HG02763 (cell line): ENCODE data around the gene CNOT6L.
"Not testable (repeated sequence)": the region's sequence is repeated elsewhere in the genome, so short reads cannot be mapped to it uniquely, and the experiment has no call there.

Experiments used
- ATAC-seq: cut with Tn5 transposase; IDR thresholded peaks from one replicate; pipeline ENCODE4 v1.9.1; 2021; ENCODE audit warnings: mild to moderate bottlenecking, moderate library complexity; ENCODE audit not compliant: unreplicated experiment

CNOT6L gene

DNA sequence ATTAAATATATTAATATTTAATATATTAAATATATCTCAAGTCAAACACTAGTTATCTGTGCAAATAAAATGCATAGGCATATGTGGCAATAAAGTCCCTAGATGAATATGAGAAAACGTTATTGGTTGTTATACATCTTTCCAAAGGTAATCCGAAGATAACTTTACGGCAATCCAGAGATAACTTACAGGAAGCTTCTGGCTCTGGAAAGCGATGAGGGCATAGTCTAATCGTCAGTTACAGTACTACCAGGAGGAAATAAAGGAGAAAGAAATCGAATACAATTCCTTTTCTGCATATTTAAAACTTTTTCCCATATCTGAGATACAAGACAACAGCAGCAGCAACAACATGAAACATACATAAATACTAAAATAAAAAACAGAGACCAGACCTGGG, 35.3 kb downstream of the CNOT6L start:
- no peak for ATAC-seq

DNA sequence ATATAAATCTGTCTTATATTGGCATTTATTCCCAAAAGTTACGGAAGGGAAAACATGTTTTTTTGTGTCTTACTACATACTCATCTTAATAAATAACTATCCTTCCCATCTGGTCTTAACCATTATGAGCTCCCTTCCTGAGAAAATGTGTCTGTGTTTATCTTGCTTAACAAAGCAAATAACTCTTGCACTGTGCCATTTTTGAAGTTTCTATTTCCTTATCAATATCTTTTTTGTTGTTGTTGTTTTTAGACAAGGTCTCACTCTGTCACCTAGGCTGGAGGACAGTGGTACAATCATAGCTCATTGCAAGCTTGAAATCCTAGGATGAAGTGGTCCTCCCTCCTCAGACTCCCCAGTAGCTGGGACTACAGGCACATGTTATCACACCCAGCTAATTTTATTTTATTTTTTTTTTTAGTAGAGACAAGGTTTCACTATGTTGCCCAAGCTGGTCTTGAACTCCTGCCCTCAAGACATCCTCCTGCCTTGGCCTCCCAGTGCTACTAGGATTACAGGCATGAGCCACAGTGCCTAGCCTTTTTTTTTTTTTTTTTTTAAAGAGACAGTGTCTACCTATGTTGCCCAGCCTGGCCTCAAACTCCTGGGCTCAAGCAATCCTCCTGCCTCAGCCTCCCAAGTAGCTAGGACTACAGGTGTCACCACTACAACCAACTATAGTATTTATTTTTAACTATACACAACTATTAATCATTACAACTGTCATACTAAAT, 36.9 kb downstream of the CNOT6L start:
- no peak for ATAC-seq

DNA sequence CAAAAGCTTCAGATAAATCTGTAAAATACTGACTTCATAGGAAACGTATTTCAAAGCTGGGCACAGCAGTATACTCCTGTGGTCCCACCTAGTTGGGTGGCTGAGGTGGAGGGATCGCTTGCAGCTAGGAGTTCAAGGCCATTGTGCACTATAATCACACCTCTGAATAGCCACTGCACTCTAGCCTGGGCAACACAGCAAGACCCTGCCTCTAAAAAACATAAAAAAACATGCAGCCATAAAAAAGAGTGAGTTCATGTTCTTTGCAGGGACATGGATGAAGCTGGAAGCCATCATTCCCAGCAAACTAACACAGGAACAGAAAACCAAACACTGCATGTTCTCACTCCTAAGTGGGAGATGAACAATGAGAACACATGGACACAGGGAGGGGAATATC, 38.4 kb downstream of the CNOT6L start:
- ATAC-seq, result not testable (repeated sequence)

DNA sequence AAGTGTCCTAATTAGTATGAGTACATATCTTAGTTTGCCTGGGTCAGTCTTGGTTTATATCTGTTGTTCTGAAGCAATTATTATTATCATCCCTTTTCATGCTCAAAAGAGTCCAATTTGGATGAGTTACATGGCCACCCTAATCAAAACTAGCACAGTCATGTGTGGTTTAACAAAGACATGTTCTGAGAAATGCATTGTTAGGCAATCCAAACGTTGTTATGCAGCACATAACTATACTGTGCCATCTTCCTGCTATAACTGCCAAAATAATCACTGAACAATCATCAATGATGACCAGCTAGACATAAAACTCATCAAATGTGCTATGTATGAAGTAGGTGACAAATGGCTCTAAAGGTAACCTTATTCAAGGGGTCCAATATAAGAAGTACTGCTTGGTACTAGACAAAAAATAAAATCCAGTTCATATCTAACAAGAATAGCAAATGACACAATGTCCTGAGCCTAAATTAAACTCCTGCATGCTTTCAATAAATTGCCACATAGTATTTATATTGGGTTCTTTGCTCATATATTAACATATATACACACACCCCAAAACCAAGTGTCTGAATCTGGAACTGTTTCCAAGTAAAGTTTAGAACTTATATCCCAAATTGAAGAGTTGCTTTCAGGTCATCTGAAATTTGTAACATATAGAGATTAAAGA, 41.9 kb downstream of the CNOT6L start:
- ATAC-seq, result no peak

DNA sequence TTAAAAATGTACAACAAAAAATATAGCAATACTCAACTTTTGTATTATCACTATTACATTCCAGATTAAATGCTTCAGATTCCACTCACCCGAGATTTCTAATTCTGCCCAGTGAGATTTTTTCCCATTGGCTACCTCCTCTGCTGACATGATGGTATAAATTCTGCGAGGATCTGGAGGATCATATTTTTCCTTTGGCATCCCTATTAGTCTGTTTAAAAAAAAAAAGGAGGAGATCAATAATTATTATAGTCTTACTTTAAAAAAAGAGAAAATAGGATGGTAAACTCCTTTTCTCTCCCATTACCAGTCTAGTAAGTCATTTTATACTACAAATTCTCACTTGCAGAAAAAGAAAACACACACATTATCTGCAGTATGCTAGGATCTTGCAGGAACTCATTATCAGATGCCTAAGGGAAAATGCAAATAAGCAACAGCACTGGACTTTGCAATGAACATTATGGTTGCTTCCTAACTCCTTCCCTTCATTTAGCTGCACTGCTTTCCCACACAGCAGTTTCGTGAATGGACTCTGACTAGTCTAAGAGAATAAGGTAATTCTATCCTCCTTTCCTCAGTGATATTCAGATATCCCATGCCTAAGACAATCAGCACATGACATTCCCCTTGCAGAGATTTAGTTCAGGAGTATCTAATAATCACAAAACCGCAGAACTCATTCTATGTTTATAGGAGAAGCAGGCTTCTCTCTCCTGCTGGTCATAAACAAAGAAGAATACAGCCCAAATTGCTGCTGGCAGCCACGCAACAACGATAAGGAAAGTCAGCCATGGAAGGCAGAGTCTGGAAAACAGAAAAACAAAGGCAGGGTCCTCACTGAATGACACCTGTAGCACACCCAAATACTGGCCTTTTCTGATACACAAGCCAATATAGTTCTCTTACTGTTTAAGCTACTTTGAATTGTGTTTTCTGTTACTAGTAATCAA, 42.7 kb downstream of the CNOT6L start:
- no peak for ATAC-seq

DNA sequence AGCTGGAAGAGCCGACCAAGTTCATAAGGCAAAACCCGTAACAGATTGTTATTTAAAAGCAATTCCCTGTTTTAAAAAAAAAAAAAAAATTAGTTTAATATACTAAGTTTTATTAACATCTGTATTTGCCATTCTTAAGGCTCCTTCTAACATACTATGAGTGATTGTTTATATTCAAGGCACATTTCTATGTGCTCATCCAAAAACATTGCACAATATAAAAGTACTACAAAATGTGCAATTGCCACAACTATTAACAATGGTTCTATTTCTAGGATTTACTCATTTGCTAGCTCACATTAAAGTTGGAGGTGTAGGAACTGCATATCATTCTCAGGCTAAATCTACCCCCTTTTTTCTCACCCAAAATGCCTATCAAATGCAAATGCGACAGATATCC, 46.1 kb downstream of the CNOT6L start:
- ATAC-seq, result no peak

DNA sequence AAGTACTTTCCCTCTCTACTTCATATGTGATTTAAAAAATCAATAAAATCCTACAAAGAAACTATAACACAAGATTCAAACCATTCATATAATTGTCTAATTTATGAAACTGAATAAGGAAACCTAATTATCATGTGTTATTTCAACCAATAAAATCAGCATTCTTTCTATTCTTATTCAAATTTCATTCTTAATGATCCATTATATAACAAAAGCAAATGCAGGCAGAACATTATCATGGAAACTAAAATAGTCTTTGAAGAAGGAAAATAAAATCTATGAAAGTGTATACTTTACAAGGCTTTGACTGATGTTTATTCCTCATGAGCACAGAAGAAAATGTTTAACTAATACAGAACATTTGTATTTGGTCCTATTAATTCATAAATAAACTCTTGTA, 47.6 kb downstream of the CNOT6L start:
- no peak for ATAC-seq

DNA sequence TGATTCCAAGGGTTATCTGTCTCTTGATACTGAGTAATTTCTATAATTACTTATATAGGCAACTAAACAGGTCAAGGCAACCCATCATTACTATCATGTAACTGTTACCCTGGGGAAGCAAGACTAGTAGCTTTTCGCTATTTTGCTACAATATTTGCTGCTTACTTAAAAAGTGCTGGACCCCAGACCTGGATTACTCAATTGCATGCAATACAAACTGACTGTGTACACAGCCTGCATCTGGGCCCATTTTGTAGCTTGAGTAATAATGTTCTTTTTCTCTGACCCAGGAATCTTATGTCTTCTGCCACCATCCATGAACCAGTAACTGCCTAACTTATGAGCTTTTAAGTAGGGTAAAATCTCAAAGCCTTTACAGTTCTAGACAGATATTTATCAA, 53.4 kb downstream of the CNOT6L start:
- no peak for ATAC-seq

DNA sequence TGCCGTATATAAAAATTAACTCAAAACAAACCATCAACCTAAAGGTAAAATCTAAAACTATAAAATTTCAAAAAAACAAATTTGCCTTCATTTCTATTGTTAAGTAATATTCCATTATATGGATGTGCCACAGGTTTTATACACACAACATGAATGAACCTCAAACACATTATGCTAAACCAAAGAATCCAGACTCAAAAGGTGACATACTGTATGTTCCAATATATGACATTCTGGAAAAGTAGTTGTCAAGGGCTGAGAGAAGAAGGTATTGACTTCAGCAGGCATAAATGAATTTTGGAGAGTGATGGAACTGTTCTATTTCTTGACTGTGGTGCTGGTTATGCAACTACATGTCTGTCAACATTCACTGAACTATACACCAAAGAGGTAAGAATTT, 56.6 kb downstream of the CNOT6L start:
- no peak for ATAC-seq

DNA sequence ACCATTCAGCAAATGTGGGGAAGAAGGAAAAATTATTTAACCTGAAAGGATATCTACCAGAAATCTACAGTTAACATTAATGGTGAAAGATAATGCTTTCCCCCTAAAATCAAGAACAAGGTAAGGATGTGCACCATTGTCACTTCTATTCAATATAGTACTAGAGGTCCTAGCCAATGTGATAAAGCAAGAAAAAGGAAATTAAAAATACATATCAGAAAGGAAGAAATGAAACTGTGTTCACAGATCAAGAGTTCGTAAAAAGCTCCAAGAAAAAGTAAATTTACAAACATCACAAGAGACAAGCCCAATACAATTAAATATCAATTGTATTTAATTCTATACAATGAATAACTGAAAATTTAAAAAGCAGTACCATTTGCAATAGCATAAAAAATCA, 57.6 kb downstream of the CNOT6L start:
- no peak for ATAC-seq

DNA sequence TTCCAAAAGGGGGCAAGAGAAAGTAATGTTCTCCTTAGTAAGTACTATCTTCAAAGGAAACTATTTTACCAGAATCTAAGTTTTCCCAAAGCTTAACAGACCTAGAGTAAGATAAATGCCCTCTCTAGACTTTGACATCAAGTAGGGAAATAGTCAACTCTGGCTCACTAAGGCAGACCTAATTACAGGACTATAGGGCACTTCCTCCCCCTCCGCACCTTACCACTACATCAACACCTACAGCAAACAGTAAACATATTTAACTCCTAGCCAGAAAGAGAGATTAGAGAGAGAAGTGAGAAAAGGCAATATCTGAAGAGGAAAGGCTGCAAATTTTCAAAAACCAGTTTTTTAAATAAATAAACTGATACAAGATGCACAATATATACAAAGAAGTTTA, 60.4 kb downstream of the CNOT6L start:
- ATAC-seq, result no peak

DNA sequence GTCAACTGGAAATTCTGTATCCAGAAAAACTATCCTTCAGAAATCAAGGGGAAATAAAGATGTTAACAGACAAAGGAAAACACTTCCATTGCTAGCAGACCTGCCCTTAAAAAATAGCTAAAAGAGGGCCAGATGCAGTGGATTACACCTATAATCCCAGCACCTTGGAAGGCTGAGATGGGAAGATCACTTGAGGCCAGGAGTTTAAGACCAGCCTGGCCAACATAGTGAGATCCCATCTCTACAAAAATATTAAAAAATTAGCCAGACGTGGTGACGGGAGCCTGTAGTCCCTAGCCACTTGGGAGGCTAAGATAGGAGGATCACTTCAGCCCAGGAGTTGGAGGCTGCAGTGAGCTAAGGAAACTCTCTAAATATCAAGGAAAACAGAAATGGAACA, 67.4 kb downstream of the CNOT6L start:
- ATAC-seq, result no peak

DNA sequence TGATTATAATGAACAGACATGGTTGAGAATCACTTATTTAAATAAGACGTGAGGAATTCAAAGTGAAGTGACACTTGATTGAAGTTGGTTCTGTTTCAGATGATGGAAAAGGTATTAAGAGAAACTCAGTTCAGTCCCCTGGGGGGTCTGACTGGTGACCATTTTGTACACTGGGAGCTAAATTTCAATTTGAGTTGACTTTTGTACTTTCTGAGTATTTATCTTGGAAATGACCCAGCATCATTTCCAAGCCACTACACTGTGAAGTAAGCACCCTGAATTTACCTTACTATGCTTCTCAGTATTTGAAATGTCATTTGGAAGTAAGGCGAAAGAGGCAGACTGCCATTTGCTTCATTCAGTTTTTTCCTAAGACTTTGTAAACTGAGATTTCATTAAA, 73.4 kb downstream of the CNOT6L start:
- no peak for ATAC-seq

DNA sequence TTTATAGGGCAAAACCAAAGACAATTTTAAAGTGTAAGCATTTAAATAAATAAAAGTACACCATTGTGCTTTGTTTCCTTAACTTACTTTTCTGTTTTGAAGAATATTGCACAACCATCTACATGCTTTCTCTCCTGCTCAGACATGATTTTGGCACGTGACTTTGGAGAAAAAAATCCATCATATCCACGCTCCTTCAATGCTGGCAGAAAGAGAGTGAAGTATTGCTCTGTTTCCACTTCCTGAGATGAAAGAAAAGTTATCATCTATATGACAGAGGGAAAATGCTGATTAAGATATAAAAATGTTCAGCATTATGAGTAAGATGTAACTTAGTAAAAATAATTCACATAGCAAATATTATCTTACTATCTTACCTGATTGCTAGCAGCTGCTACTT, 77.1 kb downstream of the CNOT6L start:
- ATAC-seq, result no peak

DNA sequence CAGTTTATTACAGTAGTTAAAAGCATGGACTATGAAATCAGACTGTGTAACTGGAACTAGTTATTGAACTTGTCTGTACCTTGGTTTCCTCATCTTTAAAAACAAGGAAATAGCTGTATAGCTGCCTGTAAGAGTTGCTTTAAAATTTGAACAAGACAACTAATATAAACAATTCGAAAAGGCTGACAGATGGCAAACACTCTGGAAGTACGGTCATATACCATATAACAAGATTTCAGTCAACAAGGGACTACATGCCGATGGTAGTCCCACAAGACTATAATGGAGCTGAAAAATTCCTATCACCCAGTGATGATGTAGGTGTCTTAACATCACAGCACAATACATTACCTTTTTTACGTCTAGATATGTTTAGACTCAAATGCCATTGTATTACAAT, 78.7 kb downstream of the CNOT6L start:
- no peak for ATAC-seq

DNA sequence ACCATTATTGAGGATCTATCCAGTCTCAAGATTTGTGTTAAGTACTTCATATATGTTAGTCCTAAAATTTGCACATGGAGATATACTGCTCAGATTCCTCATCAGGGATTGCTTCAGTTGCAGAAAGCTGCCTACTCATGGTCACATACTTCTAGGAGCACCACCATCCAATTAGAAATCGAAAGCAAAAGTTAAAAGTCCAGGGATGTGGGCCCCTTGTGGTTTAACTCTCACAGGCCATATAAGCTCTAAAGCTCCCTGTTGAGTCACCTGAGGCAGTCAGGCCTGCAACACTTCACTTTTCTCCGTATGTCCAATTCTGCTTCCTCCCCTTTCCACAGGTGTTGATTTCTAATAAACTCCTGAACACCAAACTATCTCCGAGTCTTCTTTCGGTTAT, 84.2 kb downstream of the CNOT6L start:
- ATAC-seq, result peak; percentile 79

DNA sequence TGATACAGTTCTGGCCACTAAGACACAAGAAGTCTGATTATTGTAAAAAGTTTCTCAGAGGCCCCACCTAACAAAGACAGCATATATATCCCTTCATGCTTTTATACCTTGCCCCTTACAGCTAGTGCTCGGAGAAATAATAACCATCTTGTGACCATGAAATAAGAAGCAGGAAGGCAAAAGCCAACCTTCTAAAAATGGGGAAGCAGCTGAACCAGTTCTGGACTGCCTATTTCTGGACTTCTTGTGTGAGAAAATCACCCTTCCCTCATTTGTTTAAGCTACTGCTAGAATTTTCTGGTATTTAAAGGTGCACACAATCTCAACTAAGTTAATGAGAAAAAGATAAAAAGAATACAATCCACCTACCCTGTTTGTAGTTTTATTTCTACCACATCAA, 87.5 kb downstream of the CNOT6L start:
- no peak for ATAC-seq

DNA sequence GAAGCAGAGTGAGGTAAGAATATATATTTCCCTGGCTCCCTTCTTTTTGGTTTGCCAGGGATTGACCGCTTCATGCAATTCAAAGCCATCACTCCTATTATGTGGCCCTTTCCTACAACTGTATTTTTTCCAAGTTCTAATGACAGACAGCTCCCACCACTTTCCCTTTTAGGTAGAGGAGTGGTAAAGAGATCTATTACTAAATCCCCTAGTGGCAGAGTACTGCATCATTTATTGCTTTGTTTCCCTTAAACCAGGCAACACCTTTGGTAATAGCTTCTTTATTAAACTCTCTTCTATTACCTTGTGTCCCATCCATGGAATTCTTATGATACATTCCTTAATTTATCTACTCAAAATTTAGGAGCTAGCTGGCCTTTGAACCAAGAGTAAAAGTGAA, 90.7 kb downstream of the CNOT6L start:
- no peak for ATAC-seq

DNA sequence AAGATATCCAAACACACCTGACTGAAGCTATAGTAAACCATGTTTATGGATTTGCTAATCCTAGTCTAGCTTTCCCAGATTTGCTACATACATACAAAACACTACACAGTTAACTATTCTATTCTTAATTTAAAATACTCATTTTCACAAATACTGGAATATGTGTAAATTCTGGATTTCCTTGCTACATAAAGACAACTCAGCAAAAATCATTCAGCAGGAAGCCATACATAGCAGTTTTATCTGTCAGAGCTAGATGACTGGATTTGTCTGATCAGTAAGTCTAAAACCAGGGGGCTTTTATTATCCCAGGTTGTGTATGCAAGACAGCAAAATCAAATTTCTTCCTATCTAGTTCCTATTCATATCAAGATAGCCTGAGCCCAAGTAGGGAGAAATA, 98.1 kb downstream of the CNOT6L start:
- no peak for ATAC-seq

DNA sequence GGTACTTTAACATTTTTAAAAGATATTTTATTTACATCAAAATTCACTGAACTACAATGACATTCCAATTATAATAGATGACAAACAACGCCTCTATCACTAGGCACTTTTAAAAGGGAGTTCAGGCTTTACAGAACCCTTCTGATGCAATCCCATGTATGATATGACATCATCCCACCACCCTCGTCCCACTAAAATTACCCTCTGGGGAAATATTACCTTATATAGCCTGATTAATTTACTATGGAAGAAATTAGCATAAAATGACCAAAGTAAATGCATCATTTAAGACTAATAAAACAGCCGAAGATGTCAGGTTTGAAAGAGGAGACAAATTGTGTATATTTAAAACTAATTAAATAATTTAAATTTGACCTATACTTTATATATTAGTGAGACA, 100.7 kb downstream of the CNOT6L start:
- not testable (repeated sequence) for ATAC-seq

DNA sequence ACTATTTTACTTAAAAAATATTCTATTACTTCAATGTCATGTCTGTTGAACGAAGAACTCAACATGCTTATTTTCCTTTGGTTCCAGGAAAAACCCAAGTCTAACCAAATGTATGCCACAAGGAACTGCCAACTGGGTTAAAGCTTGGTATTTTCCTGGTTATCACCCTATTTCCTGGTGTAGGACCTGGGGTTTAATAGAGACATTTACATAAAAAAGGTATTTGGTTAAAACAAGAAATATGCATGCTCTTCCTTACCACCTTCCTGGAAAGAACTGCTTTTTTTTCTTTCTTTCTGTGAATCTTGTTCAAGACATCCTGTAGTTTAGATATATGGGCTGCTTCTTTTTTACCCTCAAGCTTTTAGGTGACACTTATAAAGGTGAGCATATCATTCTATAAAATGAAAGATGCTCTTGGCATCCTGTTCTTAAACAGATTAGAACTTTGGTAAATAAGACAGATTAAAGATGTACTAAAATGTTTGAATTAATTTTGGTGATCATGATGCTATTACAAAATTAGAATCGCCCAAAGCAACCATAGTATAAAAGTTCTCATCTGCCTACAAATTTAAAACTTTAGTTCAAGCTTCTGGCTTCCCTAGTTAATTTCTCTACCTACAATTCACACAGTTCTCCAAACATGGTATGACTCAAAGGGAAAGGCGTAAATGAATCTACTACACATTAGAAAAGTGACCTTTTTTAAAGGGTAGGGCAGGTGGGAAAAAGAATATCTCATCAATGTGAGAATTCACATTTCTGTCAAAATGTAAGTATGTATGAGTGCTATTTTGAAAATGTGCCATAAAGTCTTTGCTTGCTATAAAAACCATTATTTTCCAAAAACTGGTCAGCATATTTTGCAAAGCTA, 103.5 kb downstream of the CNOT6L start:
- ATAC-seq, result no peak
